SK-N-SH treated with all-trans-retinoic acid at 6 μM for 48 hours (cell line): Measurements from ENCODE around the gene RIC8A.

Experiments
- ATAC-seq: fragments of 200-7000 bp; cut with Tn5 transposase; 3 replicates; pipeline ENCODE4 v1.9.1; 2020; ENCODE audit warnings: mild to moderate bottlenecking, moderate library complexity
- ARNTL ChIP-seq: fragments of 450-650 bp; formaldehyde crosslinking; IDR thresholded peaks from 2 replicates; pipeline ENCODE4 v1.5.0; 2020; ENCODE audit warnings: low read depth, mild to moderate bottlenecking, moderate library complexity, borderline replicate concordance
- BACH2 ChIP-seq: fragments of 250-450 bp; sonication (Bioruptor Pico); IDR thresholded peaks from 2 replicates; pipeline ENCODE4 v1.9.0; 2021; ENCODE audit warnings: mild to moderate bottlenecking, borderline replicate concordance
- CSDC2 ChIP-seq: fragments of 250-450 bp; sonication (Bioruptor Pico); IDR thresholded peaks from 2 replicates; pipeline ENCODE4 v1.5.0; 2020; ENCODE audit warnings: mild to moderate bottlenecking, moderate library complexity
- ESRRG ChIP-seq: fragments of 250-450 bp; sonication (Bioruptor Pico); IDR thresholded peaks from 2 replicates; pipeline ENCODE4 v1.6.1; 2021; ENCODE audit warnings: mild to moderate bottlenecking
- GLIS3 ChIP-seq: fragments of 250-450 bp; sonication (Bioruptor Pico); IDR thresholded peaks from 2 replicates; pipeline ENCODE4 v1.5.0; 2020; ENCODE audit warnings: mild to moderate bottlenecking, moderate library complexity
- ISL1 ChIP-seq: fragments of 250-450 bp; sonication (Bioruptor Pico); IDR thresholded peaks from 2 replicates; pipeline ENCODE4 v2.1.2; 2022; ENCODE audit warnings: mild to moderate bottlenecking, moderate library complexity
- OSR1 ChIP-seq: fragments of 250-450 bp; sonication (Bioruptor Pico); IDR thresholded peaks from 2 replicates; pipeline ENCODE4 v1.8.0; 2022; ENCODE audit warnings: moderate library complexity, mild to moderate bottlenecking, inconsistent platforms
- SNAI2 ChIP-seq: fragments of 250-450 bp; sonication (Bioruptor Pico); IDR thresholded peaks from 2 replicates; pipeline ENCODE4 v1.5.0; 2020; ENCODE audit warnings: mild to moderate bottlenecking, moderate library complexity
- TCF4 ChIP-seq: fragments of 250-450 bp; sonication (Bioruptor Pico); IDR thresholded peaks from 2 replicates; pipeline ENCODE4 v1.8.0; 2021; ENCODE audit warnings: mild to moderate bottlenecking, moderate library complexity, borderline replicate concordance
- TOX ChIP-seq: fragments of 250-450 bp; sonication (Bioruptor Pico); IDR thresholded peaks from 2 replicates; pipeline ENCODE4 v1.8.0; 2021; ENCODE audit warnings: mild to moderate bottlenecking, moderate library complexity, borderline replicate concordance
- ZC3H10 ChIP-seq: fragments of 250-450 bp; sonication (Bioruptor Pico); IDR thresholded peaks from 2 replicates; pipeline ENCODE4 v1.5.1; 2021; ENCODE audit warnings: mild to moderate bottlenecking, moderate library complexity
- ZFP3 ChIP-seq: fragments of 250-450 bp; sonication (Bioruptor Pico); IDR thresholded peaks from 2 replicates; pipeline ENCODE4 v1.5.0; 2020; ENCODE audit warnings: mild to moderate bottlenecking, moderate library complexity
- ZFP30 ChIP-seq: fragments of 450-650 bp; formaldehyde crosslinking; IDR thresholded peaks from 2 replicates; pipeline ENCODE4 v1.5.0; 2022; ENCODE audit warnings: mild to moderate bottlenecking, moderate library complexity
- ZNF565 ChIP-seq: fragments of 450-650 bp; formaldehyde crosslinking; conservative IDR thresholded peaks from 2 replicates; pipeline ENCODE4 v1.5.0; 2020; ENCODE audit warnings: low read depth, mild to moderate bottlenecking, moderate library complexity
- ZNF8 ChIP-seq: fragments of 450-650 bp; formaldehyde crosslinking; IDR thresholded peaks from 2 replicates; pipeline ENCODE4 v1.5.0; 2020; ENCODE audit warnings: mild to moderate bottlenecking, moderate library complexity
- TF ChIP-seq, protein P1 (sequence below): fragments of 250-450 bp; sonication (Bioruptor Pico); IDR thresholded peaks from 2 replicates; pipeline ENCODE4 v1.5.1; 2021; ENCODE audit warnings: mild to moderate bottlenecking, moderate library complexity
- TF ChIP-seq, protein P2 (sequence below): fragments of 250-450 bp; sonication (Bioruptor Pico); IDR thresholded peaks from 2 replicates; pipeline ENCODE4 v1.5.1; 2020; ENCODE audit warnings: low read depth, mild to moderate bottlenecking, moderate library complexity
- TF ChIP-seq, protein P3 (sequence below): fragments of 250-450 bp; sonication (Bioruptor Pico); IDR thresholded peaks from 2 replicates; pipeline ENCODE4 v1.5.0; 2020; ENCODE audit warnings: mild to moderate bottlenecking, moderate library complexity

The RIC8A gene

DNA sequence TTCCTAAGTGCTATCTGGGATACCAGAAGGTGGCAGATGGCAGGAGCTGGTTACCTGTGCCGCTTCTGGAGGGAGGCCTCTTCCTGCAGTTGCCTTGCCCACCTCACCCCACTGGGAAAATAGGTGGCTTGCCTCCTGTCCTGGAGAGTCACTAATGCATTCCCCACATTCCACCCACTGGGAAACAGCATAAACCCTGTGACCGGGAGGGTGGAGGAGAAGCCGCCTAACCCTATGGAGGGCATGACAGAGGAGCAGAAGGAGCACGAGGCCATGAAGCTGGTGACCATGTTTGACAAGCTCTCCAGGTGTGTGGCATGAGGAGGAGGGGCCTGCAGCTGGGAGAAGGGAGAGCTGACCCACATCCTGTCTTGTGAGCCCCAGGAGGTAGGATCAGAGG lies 5.6 kb downstream of the RIC8A start:
- no peak for ATAC-seq
- TF ChIP-seq ESRRG (no peak), TOX (CRISPR knock-in tag) (no peak), GLIS3 (CRISPR knock-in tag) (no peak), BACH2 (CRISPR knock-in tag) (no peak), ZNF565 (no peak), ZNF8 (CRISPR knock-in tag) (no peak), ZFP3 (no peak)

DNA sequence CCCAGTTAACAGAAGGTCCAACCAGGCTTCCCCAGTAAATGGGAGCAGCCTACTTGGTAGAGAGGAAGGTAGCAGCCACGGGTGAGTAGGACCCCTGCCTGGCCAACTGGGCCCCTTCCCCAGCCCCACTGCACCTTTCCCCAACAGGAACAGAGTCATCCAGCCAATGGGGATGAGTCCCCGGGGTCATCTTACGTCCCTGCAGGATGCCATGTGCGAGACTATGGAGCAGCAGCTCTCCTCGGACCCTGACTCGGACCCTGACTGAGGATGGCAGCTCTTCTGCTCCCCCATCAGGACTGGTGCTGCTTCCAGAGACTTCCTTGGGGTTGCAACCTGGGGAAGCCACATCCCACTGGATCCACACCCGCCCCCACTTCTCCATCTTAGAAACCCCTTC lies 6.6 kb downstream of the RIC8A start:
- no peak for TF ChIP-seq ZNF565
- no peak for TF ChIP-seq ESRRG
- TF ChIP-seq ARNTL: no peak
- no peak for TF ChIP-seq ZFP30 (CRISPR knock-in tag)
- no peak for TF ChIP-seq BACH2 (CRISPR knock-in tag)
- no peak for TF ChIP-seq GLIS3 (CRISPR knock-in tag)
- no peak for TF ChIP-seq TCF4
- TF ChIP-seq, protein P1, sequence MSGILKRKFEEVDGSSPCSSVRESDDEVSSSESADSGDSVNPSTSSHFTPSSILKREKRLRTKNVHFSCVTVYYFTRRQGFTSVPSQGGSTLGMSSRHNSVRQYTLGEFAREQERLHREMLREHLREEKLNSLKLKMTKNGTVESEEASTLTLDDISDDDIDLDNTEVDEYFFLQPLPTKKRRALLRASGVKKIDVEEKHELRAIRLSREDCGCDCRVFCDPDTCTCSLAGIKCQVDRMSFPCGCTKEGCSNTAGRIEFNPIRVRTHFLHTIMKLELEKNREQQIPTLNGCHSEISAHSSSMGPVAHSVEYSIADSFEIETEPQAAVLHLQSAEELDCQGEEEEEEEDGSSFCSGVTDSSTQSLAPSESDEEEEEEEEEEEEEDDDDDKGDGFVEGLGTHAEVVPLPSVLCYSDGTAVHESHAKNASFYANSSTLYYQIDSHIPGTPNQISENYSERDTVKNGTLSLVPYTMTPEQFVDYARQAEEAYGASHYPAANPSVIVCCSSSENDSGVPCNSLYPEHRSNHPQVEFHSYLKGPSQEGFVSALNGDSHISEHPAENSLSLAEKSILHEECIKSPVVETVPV (CRISPR knock-in tag): no peak
- no peak for TF ChIP-seq CSDC2
- TF ChIP-seq SNAI2 (CRISPR knock-in tag): no peak
- TF ChIP-seq, protein P2, sequence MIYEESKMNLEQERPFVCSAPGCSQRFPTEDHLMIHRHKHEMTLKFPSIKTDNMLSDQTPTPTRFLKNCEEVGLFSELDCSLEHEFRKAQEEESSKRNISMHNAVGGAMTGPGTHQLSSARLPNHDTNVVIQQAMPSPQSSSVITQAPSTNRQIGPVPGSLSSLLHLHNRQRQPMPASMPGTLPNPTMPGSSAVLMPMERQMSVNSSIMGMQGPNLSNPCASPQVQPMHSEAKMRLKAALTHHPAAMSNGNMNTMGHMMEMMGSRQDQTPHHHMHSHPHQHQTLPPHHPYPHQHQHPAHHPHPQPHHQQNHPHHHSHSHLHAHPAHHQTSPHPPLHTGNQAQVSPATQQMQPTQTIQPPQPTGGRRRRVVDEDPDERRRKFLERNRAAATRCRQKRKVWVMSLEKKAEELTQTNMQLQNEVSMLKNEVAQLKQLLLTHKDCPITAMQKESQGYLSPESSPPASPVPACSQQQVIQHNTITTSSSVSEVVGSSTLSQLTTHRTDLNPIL (CRISPR knock-in tag): no peak
- TF ChIP-seq ZFP3: no peak
- no peak for TF ChIP-seq ISL1 (CRISPR knock-in tag)
- no peak for ATAC-seq

DNA sequence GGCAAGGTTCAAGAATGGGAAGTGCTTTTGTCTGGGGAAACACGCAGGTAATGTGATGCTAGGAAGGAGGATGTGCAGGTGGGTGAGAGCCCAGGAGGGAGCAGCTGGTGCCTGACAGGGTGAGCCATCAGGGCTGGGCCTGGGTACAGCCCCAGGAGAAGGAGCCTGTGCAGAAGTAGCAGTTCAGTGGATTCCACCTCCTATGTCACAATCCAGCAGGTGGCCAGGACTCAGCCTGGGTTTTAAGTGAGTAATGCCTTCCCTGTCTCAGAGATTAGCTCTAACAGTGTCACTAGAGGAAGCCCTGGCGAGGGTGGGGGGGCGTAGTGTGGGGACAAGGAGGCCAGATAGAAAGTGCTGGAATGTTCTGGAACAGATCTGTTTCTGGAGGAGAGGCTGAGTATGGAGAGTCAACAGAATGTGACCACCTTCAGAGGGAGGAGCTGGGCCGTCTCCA lies 8.1 kb downstream of the RIC8A start:
- ATAC-seq: peak; percentile 13
- TF ChIP-seq ISL1 (CRISPR knock-in tag) (no peak), GLIS3 (CRISPR knock-in tag) (0 out of 2 replicates have a peak, but pooled peaks have one; percentile 15), ZFP30 (CRISPR knock-in tag) (no peak), SNAI2 (CRISPR knock-in tag) (no peak), CSDC2 (no peak), ZNF8 (CRISPR knock-in tag) (no peak)
- TF ChIP-seq, protein P3, sequence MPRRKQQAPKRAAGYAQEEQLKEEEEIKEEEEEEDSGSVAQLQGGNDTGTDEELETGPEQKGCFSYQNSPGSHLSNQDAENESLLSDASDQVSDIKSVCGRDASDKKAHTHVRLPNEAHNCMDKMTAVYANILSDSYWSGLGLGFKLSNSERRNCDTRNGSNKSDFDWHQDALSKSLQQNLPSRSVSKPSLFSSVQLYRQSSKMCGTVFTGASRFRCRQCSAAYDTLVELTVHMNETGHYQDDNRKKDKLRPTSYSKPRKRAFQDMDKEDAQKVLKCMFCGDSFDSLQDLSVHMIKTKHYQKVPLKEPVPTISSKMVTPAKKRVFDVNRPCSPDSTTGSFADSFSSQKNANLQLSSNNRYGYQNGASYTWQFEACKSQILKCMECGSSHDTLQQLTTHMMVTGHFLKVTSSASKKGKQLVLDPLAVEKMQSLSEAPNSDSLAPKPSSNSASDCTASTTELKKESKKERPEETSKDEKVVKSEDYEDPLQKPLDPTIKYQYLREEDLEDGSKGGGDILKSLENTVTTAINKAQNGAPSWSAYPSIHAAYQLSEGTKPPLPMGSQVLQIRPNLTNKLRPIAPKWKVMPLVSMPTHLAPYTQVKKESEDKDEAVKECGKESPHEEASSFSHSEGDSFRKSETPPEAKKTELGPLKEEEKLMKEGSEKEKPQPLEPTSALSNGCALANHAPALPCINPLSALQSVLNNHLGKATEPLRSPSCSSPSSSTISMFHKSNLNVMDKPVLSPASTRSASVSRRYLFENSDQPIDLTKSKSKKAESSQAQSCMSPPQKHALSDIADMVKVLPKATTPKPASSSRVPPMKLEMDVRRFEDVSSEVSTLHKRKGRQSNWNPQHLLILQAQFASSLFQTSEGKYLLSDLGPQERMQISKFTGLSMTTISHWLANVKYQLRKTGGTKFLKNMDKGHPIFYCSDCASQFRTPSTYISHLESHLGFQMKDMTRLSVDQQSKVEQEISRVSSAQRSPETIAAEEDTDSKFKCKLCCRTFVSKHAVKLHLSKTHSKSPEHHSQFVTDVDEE: no peak
- TF ChIP-seq, protein P1 (CRISPR knock-in tag): no peak

DNA sequence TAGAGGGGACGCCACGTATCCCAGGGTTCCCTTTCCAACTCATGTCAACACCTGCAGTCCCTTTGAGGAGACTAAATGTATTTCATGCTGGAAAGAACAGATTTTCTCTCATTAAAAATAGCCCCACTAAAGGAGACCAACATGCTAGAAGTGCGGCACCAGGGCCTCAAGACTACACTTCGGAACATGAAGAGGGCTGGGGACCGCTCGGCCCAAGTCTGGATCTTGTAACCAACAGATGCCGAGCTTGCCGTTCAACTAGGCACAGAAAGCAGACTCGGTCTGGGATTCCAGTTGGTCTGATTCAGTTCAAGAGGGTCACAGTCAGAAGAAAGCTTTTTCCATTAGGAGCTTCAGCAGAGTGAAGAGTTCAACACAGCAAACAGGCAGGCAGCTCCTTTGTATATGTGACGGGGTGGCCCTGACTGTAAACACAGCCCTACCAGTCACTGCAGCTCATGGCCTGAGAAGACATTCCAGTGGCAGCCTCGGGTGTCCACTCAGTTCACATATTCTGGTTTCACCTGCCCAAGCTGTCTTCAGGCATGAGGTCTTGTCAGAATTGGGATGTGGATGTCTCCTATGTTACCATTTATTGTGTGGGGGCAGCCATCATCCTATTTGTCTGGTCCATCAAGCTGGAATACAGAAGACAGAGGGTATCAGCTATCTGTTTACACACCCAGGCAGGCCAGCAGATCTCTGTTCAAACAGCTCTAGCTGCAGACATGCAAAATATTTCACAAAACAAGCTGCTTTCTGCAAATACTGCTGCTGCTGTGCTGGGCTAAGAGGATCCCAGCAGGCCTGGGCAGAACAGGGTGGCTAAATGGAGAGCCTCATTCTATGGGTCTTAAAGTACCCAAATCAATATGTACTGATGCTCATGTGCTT lies 8.8 kb downstream of the RIC8A start:
- peak; percentile 17 for ATAC-seq
- TF ChIP-seq TOX (CRISPR knock-in tag) (no peak), BACH2 (CRISPR knock-in tag) (no peak), ZFP30 (CRISPR knock-in tag) (no peak), ZC3H10 (CRISPR knock-in tag) (no peak), SNAI2 (CRISPR knock-in tag) (no peak), CSDC2 (no peak), ARNTL (no peak), GLIS3 (CRISPR knock-in tag) (no peak), ZFP3 (no peak), ISL1 (CRISPR knock-in tag) (no peak), OSR1 (CRISPR knock-in tag) (no peak)
- TF ChIP-seq, all 23 proteins: peak for 0
